Choroid plexus epithelial cell (primary cell): ENCODE data around the gene ARHGEF40.
A peak's percentile ranks its signal among the peaks of the same experiment; 100 is the strongest.
"Not testable (repeated sequence)": the region's sequence is repeated elsewhere in the genome, so short reads cannot be mapped to it uniquely, and the experiment has no call there.

ENCODE experiments used
- DNase-seq: peaks from one replicate; pipeline ENCODE4 v3.0.0-alpha.2; 2010; ENCODE audit warnings: low read depth
- H3K4me3 ChIP-seq: 2 replicates; pipeline ENCODE4 v1.5.1; 2011; ENCODE audit warnings: low read depth, mild to moderate bottlenecking, control low read depth, low read length, moderate library complexity
- CTCF ChIP-seq: conservative IDR thresholded peaks from 2 replicates; pipeline ENCODE4 v1.5.1; 2011; ENCODE audit warnings: low read depth, mild to moderate bottlenecking, control low read depth, inconsistent platforms, low read length, moderate library complexity

ARHGEF40 gene

GRCh38 chr14:21040370-21040925 is 29.7 kb upstream of the ARHGEF40 start:
- H3K4me3 ChIP-seq: no peak overlapping the region
- no peak for TF ChIP-seq CTCF
- no peak for DNase-seq

- not testable (repeated sequence) for DNase-seq
Measured at GRCh38 chr14:21040941-21041340, 29.2 kb upstream of the ARHGEF40 start.

GRCh38 chr14:21041676-21042433 is 28.2 kb upstream of the ARHGEF40 start, which contains the start of gene RNASE7:
TSS of gene RNASE7 (plus strand) at chr14:21042362. CDS start at chr14:21042993, 631 bp downstream.
- TF ChIP-seq CTCF: no peak
- peak; percentile 65 for DNase-seq
- H3K4me3 ChIP-seq: no peak within 1 kb of the TSS

More at GRCh38 chr14:21040941-21041340, 29.2 kb upstream of the ARHGEF40 start:
- not testable (repeated sequence) for H3K4me3 ChIP-seq

- no peak for DNase-seq
- H3K4me3 ChIP-seq: no peak overlapping the region
- no peak for TF ChIP-seq CTCF
Measured at GRCh38 chr14:21042918-21043317, 27.2 kb upstream of the ARHGEF40 start.

GRCh38 chr14:21043387-21043973 is 26.6 kb upstream of the ARHGEF40 start:
- no peak for TF ChIP-seq CTCF
- H3K4me3 ChIP-seq: no peak overlapping the region
- DNase-seq: no peak

- no peak for DNase-seq
- no peak for TF ChIP-seq CTCF
- H3K4me3 ChIP-seq: no peak overlapping the region
Measured at GRCh38 chr14:21043974-21044618, 26.0 kb upstream of the ARHGEF40 start.

GRCh38 chr14:21047378-21047781 is 22.7 kb upstream of the ARHGEF40 start:
- H3K4me3 ChIP-seq: no peak overlapping the region
- TF ChIP-seq CTCF: no peak
- no peak for DNase-seq
